Stimulated activated CD8-positive, alpha-beta memory T cell treated with anti-CD3 and anti-CD28 coated beads, Interleukin-12 subunit alpha, Interleukin-12 subunit beta, amount 100 ng/mL, for 24 hours (primary cell): ENCODE measurements around the gene MMP28.

Experiments
- DNase-seq: peaks from one replicate; pipeline ENCODE4 v3.0.0-alpha.2; 2020; ENCODE audit errors: extremely low read depth

MMP28 gene

GRCh38 chr17:35799942-35800341 lies 4.5 kb upstream of the MMP28 start:
- no peak for DNase-seq

GRCh38 chr17:35797918-35798317 lies 2.5 kb upstream of the MMP28 start:
- DNase-seq, result no peak

GRCh38 chr17:35797370-35797769 lies 1.9 kb upstream of the MMP28 start:
- no peak for DNase-seq

GRCh38 chr17:35796942-35797341 lies 1.5 kb upstream of the MMP28 start:
- DNase-seq, result no peak

- no peak for DNase-seq
These were observed 427 bp upstream of the MMP28 start for GRCh38 chr17:35795871-35796265.

- no peak for DNase-seq
These were observed 2.2 kb downstream of the MMP28 start for GRCh38 chr17:35793257-35793656.

- DNase-seq, result no peak
These were observed 3.6 kb downstream of the MMP28 start for GRCh38 chr17:35791681-35792350.

- no peak for DNase-seq
These were observed 4.6 kb downstream of the MMP28 start for GRCh38 chr17:35790841-35791240.

GRCh38 chr17:35788477-35789368 lies 6.7 kb downstream of the MMP28 start:
- DNase-seq, result no peak

GRCh38 chr17:35786941-35787432 lies 8.5 kb downstream of the MMP28 start:
- DNase-seq, result no peak

- DNase-seq, result no peak
These were observed 10.5 kb downstream of the MMP28 start for GRCh38 chr17:35784895-35785294.

- DNase-seq, result no peak
These were observed 14.5 kb downstream of the MMP28 start for GRCh38 chr17:35780950-35781349.

- DNase-seq, result no peak
These were observed 16.7 kb downstream of the MMP28 start for GRCh38 chr17:35778641-35779196.

- no peak for DNase-seq
These were observed 19.9 kb downstream of the MMP28 start for GRCh38 chr17:35775583-35775982.

GRCh38 chr17:35775039-35775438 lies 20.4 kb downstream of the MMP28 start:
- no peak for DNase-seq

- no peak for DNase-seq
These were observed 20.9 kb downstream of the MMP28 start for GRCh38 chr17:35774499-35774898.

GRCh38 chr17:35773679-35774425 lies 21.6 kb downstream of the MMP28 start:
- no peak for DNase-seq

GRCh38 chr17:35773129-35773528 lies 22.3 kb downstream of the MMP28 start:
- DNase-seq, result no peak

- DNase-seq, result no peak
These were observed 25.4 kb downstream of the MMP28 start for GRCh38 chr17:35769895-35770486.

- no peak for DNase-seq
These were observed 26.6 kb downstream of the MMP28 start for GRCh38 chr17:35768797-35769196.

GRCh38 chr17:35766903-35767510 lies 28.4 kb downstream of the MMP28 start:
- no peak for DNase-seq
